ENCODE results near the gene ASXL1. TPM values are rescaled to one million over a fixed set of nuclear protein-coding genes. Genes with fewer than 3 reads are reported as not detected.

The ASXL1 gene
- total RNA-seq, 2 experiments from 2014 or later, result 129 to 137 TPM

DNA sequence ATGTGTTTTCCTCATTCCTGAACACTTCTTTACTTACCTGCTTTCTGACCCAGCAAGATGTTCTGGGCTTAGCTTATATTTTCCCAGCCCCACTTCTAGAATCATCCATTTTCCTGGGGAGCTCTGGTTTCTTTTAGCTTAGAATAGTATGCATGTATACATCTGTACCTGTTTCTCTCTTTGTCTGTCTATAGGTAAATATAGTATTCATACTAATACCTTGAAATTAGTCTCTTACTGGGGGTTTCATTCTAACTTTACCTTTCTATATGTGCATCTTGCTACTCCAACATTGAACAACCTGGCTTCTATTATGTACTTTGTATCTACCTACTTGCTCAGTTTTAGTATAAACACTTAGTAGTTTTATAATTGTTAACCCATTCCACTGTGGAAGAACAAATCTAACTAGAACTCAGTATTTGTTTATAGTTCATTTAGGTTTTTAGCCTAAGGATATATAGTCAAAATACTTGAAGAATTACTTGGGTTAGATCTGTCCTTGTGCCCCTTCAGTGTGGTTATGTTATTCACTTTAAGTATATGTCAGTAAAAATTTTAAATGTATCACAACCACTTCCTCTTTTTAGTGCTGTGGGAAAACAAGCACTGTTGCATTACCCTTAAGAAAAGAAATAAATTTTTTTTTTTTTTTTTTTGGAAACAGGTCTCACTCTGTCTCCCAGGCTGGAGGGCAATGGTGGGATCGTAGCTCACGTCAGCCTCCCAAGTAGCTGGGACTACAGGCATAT is 54.0 kb downstream of the ASXL1 start:
- Mint-ChIP-seq H3K36me3 (ENCODE audit: low read depth) (peaks cover 45% of the 10 kb centered on the region), H3K9me3 (no peaks in the 10 kb centered on the region), H3K27me3 (no peaks in the 10 kb centered on the region), H3K4me1 (ENCODE audit: low read depth) (peaks cover 61% of the 10 kb centered on the region), H3K4me3 (no peak overlapping the region), H3K27ac (peak overlapping the region; percentile 36)
- CTCF ChIA-PET, result no interaction called here
- intact Hi-C loops (cut with micrococcal nuclease), result no loop called here
- DNase-seq (no peak), ATAC-seq (no peak)
- TF ChIP-seq, protein P1, sequence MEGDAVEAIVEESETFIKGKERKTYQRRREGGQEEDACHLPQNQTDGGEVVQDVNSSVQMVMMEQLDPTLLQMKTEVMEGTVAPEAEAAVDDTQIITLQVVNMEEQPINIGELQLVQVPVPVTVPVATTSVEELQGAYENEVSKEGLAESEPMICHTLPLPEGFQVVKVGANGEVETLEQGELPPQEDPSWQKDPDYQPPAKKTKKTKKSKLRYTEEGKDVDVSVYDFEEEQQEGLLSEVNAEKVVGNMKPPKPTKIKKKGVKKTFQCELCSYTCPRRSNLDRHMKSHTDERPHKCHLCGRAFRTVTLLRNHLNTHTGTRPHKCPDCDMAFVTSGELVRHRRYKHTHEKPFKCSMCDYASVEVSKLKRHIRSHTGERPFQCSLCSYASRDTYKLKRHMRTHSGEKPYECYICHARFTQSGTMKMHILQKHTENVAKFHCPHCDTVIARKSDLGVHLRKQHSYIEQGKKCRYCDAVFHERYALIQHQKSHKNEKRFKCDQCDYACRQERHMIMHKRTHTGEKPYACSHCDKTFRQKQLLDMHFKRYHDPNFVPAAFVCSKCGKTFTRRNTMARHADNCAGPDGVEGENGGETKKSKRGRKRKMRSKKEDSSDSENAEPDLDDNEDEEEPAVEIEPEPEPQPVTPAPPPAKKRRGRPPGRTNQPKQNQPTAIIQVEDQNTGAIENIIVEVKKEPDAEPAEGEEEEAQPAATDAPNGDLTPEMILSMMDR (IDR thresholded peaks at IDR 0.05), result no peak
- POLR2A ChIA-PET, result no interaction called here

DNA sequence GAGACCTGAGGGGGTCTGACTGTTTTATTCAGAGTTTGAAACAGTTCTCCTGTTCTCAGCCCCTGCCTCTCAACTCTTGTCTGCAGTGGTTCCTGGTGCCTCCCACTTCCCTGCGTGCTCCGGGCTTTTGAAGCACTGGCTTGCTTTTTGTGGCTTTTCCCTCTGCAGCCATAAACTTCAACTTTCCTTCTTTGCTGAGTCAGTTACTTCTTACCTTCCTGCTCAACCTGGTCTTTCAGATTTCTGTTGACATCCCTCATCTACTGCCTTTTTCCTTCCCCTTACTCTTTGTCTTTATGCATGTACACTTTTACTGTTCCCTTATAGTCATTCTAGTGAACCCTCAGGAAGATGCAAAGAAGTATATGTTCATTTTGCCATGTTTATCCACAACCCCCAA is 57.4 kb downstream of the ASXL1 start:
- Mint-ChIP-seq H3K27me3 (no peaks in the 10 kb centered on the region), H3K4me1 (ENCODE audit: low read depth) (peaks cover 54% of the 10 kb centered on the region), H3K36me3 (ENCODE audit: low read depth) (peaks cover 37% of the 10 kb centered on the region), H3K9me3 (no peaks in the 10 kb centered on the region), H3K4me3 (no peak overlapping the region), H3K27ac (peak overlapping the region; percentile 73)
- DNase-seq (no peak), ATAC-seq (no peak)
- ChIA-PET POLR2A (no interaction called here), CTCF (no interaction called here)
- intact Hi-C loops (cut with micrococcal nuclease), result no loop called here
- TF ChIP-seq, protein P1 (IDR thresholded peaks at IDR 0.05), result no peak

DNA sequence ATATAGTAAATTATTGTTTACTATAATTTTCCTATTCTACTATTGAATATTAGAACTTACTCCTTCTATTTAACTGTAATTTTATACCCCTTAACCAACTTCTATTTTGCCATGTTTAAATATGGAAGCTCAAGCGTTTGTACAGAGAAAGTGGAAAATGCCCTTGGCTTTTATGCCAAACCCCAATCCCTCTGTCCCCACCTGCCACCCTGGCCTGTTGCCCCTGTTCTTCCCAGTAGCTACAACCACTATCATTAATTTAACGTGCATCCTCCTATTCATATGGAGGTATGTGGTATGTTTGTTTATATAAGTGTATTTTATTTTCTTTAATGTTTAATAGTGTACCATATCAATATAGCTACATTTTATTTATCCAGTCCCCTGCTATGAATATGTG is 58.1 kb downstream of the ASXL1 start:
- TF ChIP-seq, protein P1 (IDR thresholded peaks at IDR 0.05), result no peak
- peaks cover 55% of the 10 kb centered on the region for H3K4me1 Mint-ChIP-seq (ENCODE audit: low read depth)

DNA sequence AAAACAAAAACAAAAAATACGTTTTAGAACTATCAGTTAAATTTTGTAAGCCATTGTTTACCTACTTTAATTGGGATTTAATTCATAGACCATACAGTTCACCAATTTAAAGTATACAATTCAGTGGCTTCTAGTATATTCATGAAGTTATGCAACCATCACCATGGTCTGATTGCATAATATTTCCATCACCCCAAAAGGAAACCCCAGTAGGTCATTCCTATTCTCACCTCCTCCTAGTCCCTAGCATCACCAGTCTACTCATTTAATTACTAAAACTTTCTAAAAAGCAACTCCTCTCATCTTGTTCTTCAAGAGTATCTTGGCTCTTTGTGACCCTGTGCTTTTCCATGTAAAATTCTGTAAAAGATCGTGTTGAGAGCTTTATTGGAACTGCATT is 60.2 kb downstream of the ASXL1 start:
- no peak for ATAC-seq
- intact Hi-C loops (cut with micrococcal nuclease), result no loop called here
- H3K4me3 Mint-ChIP-seq, result no peak overlapping the region
- no peaks in the 10 kb centered on the region for H3K9me3 Mint-ChIP-seq
- peak overlapping the region; percentile 43 for H3K27ac Mint-ChIP-seq
- H3K4me1 Mint-ChIP-seq (ENCODE audit: low read depth), result peaks cover 39% of the 10 kb centered on the region
- TF ChIP-seq, protein P1 (IDR thresholded peaks at IDR 0.05), result no peak
- POLR2A ChIA-PET, result interaction anchor here (1.2 kb wide), 1 partner anchor 34 kb away, joined by 3 read pairs; no protein-coding TSS in a partner anchor
- CTCF ChIA-PET, result interaction anchor here (0.9 to 1.7 kb wide), 3 partner anchors 13 to 234 kb away, joined by 3 to 6 read pairs (median 4); no protein-coding TSS in a partner anchor
- no peaks in the 10 kb centered on the region for H3K27me3 Mint-ChIP-seq
- H3K36me3 Mint-ChIP-seq (ENCODE audit: low read depth), result peaks cover 28% of the 10 kb centered on the region
- no peak for DNase-seq

More for the DNA sequence above, 58.1 kb downstream of the ASXL1 start:
- intact Hi-C loops (cut with micrococcal nuclease), result no loop called here
- ChIA-PET CTCF (interaction anchor here (1.8 kb wide), 1 partner anchor 10 kb away, joined by 5 read pairs; no protein-coding TSS in a partner anchor), POLR2A (no interaction called here)
- H3K36me3 Mint-ChIP-seq (ENCODE audit: low read depth), result peaks cover 37% of the 10 kb centered on the region
- H3K4me3 Mint-ChIP-seq, result no peak overlapping the region
- no peaks in the 10 kb centered on the region for H3K9me3 Mint-ChIP-seq
- H3K27ac Mint-ChIP-seq, result no peak overlapping the region
- ATAC-seq (no peak), DNase-seq (no peak)
- H3K27me3 Mint-ChIP-seq, result no peaks in the 10 kb centered on the region

DNA sequence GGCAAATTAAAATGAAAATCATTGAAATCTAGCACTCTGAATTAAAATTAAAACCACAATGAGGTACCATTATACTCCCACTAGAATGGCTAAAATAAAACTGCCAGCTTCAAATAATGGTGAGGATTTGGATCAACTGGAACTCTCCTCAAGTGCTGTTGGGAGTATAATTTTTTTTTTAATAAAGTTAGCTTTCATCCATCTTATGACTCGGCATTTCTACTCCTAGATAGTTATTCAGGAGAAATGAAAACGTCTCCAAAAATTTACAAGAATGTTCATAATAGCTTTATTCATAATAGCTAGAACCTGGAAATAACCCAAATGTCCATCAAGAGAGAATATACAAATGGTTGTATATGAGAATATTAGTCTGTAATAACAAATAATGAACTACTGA is 63.2 kb downstream of the ASXL1 start:
- Mint-ChIP-seq H3K27me3 (no peaks in the 10 kb centered on the region), H3K27ac (no peak overlapping the region), H3K4me3 (no peak overlapping the region), H3K4me1 (ENCODE audit: low read depth) (peaks cover 19% of the 10 kb centered on the region), H3K36me3 (ENCODE audit: low read depth) (peaks cover 28% of the 10 kb centered on the region), H3K9me3 (no peaks in the 10 kb centered on the region)
- DNase-seq (no peak), ATAC-seq (no peak)
- intact Hi-C loops (cut with micrococcal nuclease), result no loop called here
- CTCF ChIA-PET, result no interaction called here
- POLR2A ChIA-PET, result no interaction called here
- TF ChIP-seq, protein P1 (IDR thresholded peaks at IDR 0.05), result no peak
